Measurements from ENCODE around the gene MPC1. TPM values are rescaled to one million over a fixed set of nuclear protein-coding genes. Genes with fewer than 3 reads are reported as not detected.

Gene MPC1
- total RNA-seq, 4 donors from 2014 or later = 33.4 to 99.4 (median 58.8) TPM

DNA sequence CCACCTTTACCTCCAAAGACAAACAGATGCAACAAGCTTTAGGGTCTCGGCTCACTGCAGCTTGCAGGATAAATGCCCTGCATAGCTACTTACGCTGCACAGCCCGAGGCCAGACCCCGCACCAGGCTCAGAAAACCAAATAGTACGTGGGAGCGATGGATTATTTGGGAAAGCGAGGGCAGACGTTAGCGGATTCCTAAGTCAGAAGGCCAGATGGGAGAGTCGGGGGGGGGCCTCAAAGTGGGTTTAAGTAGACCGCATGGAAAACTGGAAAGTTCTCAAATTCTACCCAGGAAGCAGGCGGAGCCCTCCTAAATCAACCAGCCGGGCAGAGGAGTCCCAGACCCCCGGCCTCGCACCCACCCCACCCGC lies 40.8 kb downstream of the MPC1 start:
- ATAC-seq (ENCODE audit: low FRiP score) = peak; percentile 2

DNA sequence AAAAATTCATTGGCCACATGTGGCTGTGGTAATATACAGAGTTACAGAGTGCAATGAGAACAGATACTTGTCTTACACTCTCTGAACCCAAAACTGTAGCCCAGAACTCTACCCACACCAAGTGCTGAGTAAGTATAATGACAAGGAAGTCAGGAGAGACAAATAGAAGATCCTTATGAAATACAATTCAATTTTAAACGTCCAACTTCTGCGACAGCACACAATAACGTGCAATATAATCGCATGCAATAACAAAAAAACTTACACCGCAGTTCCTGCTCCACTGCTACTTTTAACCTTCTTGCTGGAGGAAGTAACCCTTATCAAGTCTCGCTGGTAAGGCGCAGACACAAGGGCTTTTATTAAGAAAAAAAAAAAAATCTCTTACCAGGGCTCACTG lies 41.3 kb downstream of the MPC1 start:
- TF ChIP-seq, protein P1, sequence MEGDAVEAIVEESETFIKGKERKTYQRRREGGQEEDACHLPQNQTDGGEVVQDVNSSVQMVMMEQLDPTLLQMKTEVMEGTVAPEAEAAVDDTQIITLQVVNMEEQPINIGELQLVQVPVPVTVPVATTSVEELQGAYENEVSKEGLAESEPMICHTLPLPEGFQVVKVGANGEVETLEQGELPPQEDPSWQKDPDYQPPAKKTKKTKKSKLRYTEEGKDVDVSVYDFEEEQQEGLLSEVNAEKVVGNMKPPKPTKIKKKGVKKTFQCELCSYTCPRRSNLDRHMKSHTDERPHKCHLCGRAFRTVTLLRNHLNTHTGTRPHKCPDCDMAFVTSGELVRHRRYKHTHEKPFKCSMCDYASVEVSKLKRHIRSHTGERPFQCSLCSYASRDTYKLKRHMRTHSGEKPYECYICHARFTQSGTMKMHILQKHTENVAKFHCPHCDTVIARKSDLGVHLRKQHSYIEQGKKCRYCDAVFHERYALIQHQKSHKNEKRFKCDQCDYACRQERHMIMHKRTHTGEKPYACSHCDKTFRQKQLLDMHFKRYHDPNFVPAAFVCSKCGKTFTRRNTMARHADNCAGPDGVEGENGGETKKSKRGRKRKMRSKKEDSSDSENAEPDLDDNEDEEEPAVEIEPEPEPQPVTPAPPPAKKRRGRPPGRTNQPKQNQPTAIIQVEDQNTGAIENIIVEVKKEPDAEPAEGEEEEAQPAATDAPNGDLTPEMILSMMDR (IDR thresholded peaks at IDR 0.05) = no peak
- no peak for DNase-seq (ENCODE audit: low spot score)
- no peak for ATAC-seq (ENCODE audit: low FRiP score)

More for the DNA sequence above, 40.8 kb downstream of the MPC1 start:
- TF ChIP-seq, protein P1 (IDR thresholded peaks at IDR 0.05) = no peak
- DNase-seq (ENCODE audit: low spot score) = no peak

- no peak for ATAC-seq (ENCODE audit: low FRiP score)
- no peak for DNase-seq (ENCODE audit: low spot score)
Observed at GRCh38 chr6:166338854-166339253, 43.9 kb downstream of the MPC1 start.

DNA sequence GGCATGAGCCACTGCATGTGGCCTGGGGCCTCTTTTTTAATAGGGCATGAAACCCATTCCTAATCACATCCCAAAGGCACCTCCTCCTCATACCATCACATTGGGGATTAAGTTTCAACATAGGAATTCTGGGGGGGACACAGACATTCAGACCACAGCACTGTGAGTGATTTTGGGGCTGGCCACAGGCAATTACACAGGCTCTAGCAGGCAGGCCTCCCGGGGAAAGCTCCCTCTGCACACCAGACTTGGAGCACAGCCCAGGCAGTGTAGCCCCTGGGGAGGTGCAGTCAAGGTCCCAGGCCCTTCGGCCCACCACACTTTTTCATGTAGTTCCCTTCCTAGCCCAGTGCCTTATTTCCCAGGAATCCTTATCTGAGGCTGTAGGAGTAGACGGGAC lies 45.9 kb downstream of the MPC1 start:
- TF ChIP-seq, protein P1 (IDR thresholded peaks at IDR 0.05) = no peak
- DNase-seq (ENCODE audit: low spot score) = no peak
- no peak for ATAC-seq (ENCODE audit: low FRiP score)

More at GRCh38 chr6:166338854-166339253, 43.9 kb downstream of the MPC1 start:
- TF ChIP-seq, protein P1 (IDR thresholded peaks at IDR 0.05) = no peak

- ATAC-seq (ENCODE audit: low FRiP score) = no peak
- TF ChIP-seq, protein P1 (IDR thresholded peaks at IDR 0.05) = no peak
- DNase-seq (ENCODE audit: low spot score) = no peak
Observed at GRCh38 chr6:166335378-166336302, 47.1 kb downstream of the MPC1 start.

- DNase-seq (ENCODE audit: low spot score) = no peak
- TF ChIP-seq, protein P1 (IDR thresholded peaks at IDR 0.05) = no peak
- no peak for ATAC-seq (ENCODE audit: low FRiP score)
Observed at GRCh38 chr6:166334878-166335277, 47.9 kb downstream of the MPC1 start.

All from omental fat pad (tissue), 4 donors.